ENCODE measurements around the gene FAM168B. TPM values are rescaled to one million over a fixed set of nuclear protein-coding genes. Genes with fewer than 3 reads are reported as not detected.

FAM168B gene
- total RNA-seq, 1 experiment from 2014 or later = 81.4 TPM

GRCh38 chr2:131005216-131005935 lies 87.9 kb downstream of the FAM168B start:
- TF ChIP-seq CTCF (conservative IDR thresholded peaks at IDR 0.05) = no peak
- H3K9ac ChIP-seq (ENCODE audit: extremely low read depth, insufficient read length, low read length) = no peak overlapping the region

More at GRCh38 chr2:131005216-131005935, 87.9 kb downstream of the FAM168B start:
- no peak overlapping the region for H3K18ac ChIP-seq (ENCODE audit: insufficient read length, low read depth, low read length)
- H3K27me3 ChIP-seq (ENCODE audit: insufficient read depth, low read length) = no peaks in the 10 kb centered on the region
- H3K79me2 ChIP-seq (ENCODE audit: insufficient read depth, low read length) = no peaks in the 10 kb centered on the region
- WGBS (ENCODE audit: extremely low coverage, insufficient read length, low lambda C conversion rate) = no CpG with 5 or more reads among the region's 16 CpGs
- H4K91ac ChIP-seq (ENCODE audit: insufficient read length, low read depth, low read length) = no peak overlapping the region
- no peak for DNase-seq
- H3K23ac ChIP-seq (ENCODE audit: insufficient read length, low read depth, low read length) = no peak overlapping the region
- no peak overlapping the region for H3T11ph ChIP-seq (ENCODE audit: low read length)
- no peak overlapping the region for H3K27ac ChIP-seq (ENCODE audit: insufficient read length, low read depth, low read length)
- no peak overlapping the region for H2BK20ac ChIP-seq (ENCODE audit: low read depth, low read length, poor library complexity, severe bottlenecking)
- H3K79me1 ChIP-seq (ENCODE audit: insufficient read depth, low read depth, low read length, poor library complexity, severe bottlenecking) = no peaks in the 10 kb centered on the region
- no peak overlapping the region for H2BK5ac ChIP-seq (ENCODE audit: insufficient read length, low read length)
- Mint-ChIP-seq H3K36me3 (ENCODE audit: insufficient read depth in 1 of 3, low read depth in 3 of 3) (no peaks in the 10 kb centered on the region; a peak in 1 of 7 replicates), H3K27ac (peak overlapping the region in 1 of 3 experiments; percentile 53; a peak in 1 of 7 replicates), H3K4me1 (peaks cover 0 to 7% of the 10 kb centered on the region in 2 experiments; a peak in 1 of 4 replicates), H3K27me3 (ENCODE audit: low read depth) (no peaks in the 10 kb centered on the region), H3K9me3 (no peaks in the 10 kb centered on the region), H3K4me3 (no peak overlapping the region)
- no peak overlapping the region for H2BK120ac ChIP-seq (ENCODE audit: low read depth, low read length, poor library complexity, severe bottlenecking)
- no peaks in the 10 kb centered on the region for H4K20me1 ChIP-seq (ENCODE audit: control insufficient read depth, insufficient read depth, insufficient read length)
- no peak overlapping the region for H3K4ac ChIP-seq (ENCODE audit: low read depth, low read length)
- H2BK12ac ChIP-seq (ENCODE audit: insufficient read length, low read depth, low read length) = no peak overlapping the region
- H2BK15ac ChIP-seq (ENCODE audit: low read depth, low read length) = no peak overlapping the region
- no peak overlapping the region for H3K56ac ChIP-seq (ENCODE audit: insufficient read length, low read depth, low read length)
- H3K14ac ChIP-seq (ENCODE audit: insufficient read depth, low read length) = no peak overlapping the region
- H3K4me1 ChIP-seq (ENCODE audit: insufficient read depth, low read length) = no peaks in the 10 kb centered on the region; the same call in 1 of the 2 replicates
- no peak overlapping the region for H4K5ac ChIP-seq (ENCODE audit: insufficient read length, low read depth, low read length)
- H2AK5ac ChIP-seq (ENCODE audit: insufficient read length, low read length) = no peak overlapping the region
- H3K9me3 ChIP-seq (ENCODE audit: control insufficient read depth, low read depth, low read length) = no peaks in the 10 kb centered on the region
- H3K4me2 ChIP-seq (ENCODE audit: insufficient read depth, insufficient read length, low read length) = no peak overlapping the region
- no peaks in the 10 kb centered on the region for H3K23me2 ChIP-seq (ENCODE audit: insufficient read length, low read depth, low read length, poor library complexity, severe bottlenecking)
- no peak overlapping the region for H4K8ac ChIP-seq (replicated peaks; ENCODE audit: insufficient read length, low read depth, low read length)
- no peak overlapping the region for H2AFZ ChIP-seq (ENCODE audit: low read length)

All from H9 (cell line).